K562 (cell line): ENCODE measurements around the gene TBRG1. TPM values are rescaled to one million over a fixed set of nuclear protein-coding genes. Genes with fewer than 3 reads are reported as not detected.

Experiments used
- MGA ChIP-seq: fragments of 450-650 bp; IDR thresholded peaks from 2 replicates; pipeline ENCODE4 v1.6.1; 2016; ENCODE audit warnings: mild to moderate bottlenecking, moderate library complexity
- polyA plus RNA-seq, 8 experiments: library from polyadenylated mRNA; depleted of rRNA in 4 of 8; stranded (reverse) in 5 of 8; unstranded in 3 of 8; fragments of >200 nt; fragmentation: Nextera tagmentation in 2 of 8; fragmentation: Illumina TruSeq in 1 of 8; extraction: Ambion mirVana in 2 of 8; extraction: Trizol in 1 of 8; gene quantifications; 2 replicates each; pipeline versions ENCODE4 v1.2.1 to v1.2.3, GENCODE V29; 2011 to 2014; ENCODE audit warnings: inconsistent platforms in 1 of 8, missing spikeins in 1 of 8
- total RNA-seq, 7 experiments: library from RNA; depleted of rRNA in 6 of 7; stranded (reverse); fragments of >200 nt in 6 of 7; fragmentation: Illumina TruSeq in 2 of 7; extraction: Trizol in 2 of 7; gene quantifications; 2 replicates each; pipeline versions ENCODE4 v1.2.1 to v1.2.3, GENCODE V29; 2011 to 2021; ENCODE audit warnings: low replicate concordance in 1 of 7

Gene TBRG1
- total and polyA plus RNA-seq, 9 of the 15 experiments (the other 6 are each of a cell fraction or from before 2014, with no cell fraction given): 8.7 to 30.0 (median 20.2) TPM

DNA sequence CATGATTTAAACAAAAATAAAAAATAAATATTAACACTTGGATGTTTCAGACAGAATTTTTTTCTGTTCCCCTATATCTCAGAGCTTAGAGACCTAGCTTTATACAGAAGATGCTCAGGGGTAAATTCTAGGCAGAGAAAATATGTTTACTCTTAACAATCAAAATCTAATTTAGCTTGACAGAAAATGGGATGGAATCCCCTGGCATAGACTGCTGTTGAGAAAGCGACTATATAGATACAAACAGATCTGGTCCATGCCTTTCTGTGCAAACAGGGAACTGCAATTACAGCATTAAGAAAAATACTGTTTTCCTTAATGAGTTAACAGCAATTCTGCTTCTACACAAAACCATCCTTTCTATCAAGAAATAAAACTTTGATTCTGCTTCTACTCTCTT lies 36.3 kb downstream of the TBRG1 start (continued):
- TF ChIP-seq MGA: no peak
- TF ChIP-seq, all 486 proteins: peak for 0
